VCaP (cell line): Measurements from ENCODE around the gene STAC2.

Source experiments
- H3K27ac ChIP-seq: fragments of 450-650 bp; 2 replicates; pipeline ENCODE4 v1.5.1; 2017
- TF ChIP-seq, protein P1 (sequence below): fragments of 450-650 bp; conservative IDR thresholded peaks from 2 replicates; pipeline ENCODE4 v1.5.1; 2017; ENCODE audit warnings: mild to moderate bottlenecking, moderate library complexity

Gene STAC2

DNA sequence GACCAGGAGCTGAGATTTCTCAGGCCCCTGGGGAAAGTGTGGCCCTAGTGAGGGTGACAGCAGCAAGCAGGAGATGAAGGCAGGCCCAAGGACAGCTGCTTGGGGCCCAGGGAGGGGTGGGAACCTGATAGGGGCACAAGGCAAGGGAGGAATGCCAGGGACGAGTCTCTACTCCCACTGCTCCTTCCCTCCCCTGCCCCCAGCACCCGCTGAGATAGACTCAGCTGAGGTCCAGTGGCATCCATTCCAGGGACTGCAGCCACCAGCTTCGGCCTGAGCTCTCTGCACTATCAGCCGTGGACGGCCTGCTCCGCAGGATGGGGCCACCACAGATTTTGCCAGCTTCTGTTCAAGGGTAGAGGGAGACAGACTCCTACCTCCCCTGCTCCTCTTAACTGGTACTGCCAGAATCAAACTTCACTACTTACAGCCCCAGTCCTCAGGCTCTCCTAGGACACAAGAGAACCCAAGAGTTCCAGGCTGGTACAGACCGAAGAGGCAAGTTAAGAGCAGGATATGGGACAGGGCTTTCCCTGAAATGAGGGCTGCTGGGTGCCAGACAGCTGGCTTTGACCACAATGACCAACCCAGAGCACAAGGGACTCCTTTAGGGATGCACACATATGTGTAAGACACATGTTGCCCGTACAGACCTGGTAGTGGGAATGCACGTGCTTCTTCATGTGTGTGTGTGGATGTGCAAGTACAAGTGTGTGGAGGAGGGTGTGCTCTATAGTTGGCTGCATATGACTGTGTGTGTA, 33.8 kb downstream of the STAC2 start:
- no peak overlapping the region for H3K27ac ChIP-seq
- TF ChIP-seq, protein P1, sequence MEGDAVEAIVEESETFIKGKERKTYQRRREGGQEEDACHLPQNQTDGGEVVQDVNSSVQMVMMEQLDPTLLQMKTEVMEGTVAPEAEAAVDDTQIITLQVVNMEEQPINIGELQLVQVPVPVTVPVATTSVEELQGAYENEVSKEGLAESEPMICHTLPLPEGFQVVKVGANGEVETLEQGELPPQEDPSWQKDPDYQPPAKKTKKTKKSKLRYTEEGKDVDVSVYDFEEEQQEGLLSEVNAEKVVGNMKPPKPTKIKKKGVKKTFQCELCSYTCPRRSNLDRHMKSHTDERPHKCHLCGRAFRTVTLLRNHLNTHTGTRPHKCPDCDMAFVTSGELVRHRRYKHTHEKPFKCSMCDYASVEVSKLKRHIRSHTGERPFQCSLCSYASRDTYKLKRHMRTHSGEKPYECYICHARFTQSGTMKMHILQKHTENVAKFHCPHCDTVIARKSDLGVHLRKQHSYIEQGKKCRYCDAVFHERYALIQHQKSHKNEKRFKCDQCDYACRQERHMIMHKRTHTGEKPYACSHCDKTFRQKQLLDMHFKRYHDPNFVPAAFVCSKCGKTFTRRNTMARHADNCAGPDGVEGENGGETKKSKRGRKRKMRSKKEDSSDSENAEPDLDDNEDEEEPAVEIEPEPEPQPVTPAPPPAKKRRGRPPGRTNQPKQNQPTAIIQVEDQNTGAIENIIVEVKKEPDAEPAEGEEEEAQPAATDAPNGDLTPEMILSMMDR, result no peak

DNA sequence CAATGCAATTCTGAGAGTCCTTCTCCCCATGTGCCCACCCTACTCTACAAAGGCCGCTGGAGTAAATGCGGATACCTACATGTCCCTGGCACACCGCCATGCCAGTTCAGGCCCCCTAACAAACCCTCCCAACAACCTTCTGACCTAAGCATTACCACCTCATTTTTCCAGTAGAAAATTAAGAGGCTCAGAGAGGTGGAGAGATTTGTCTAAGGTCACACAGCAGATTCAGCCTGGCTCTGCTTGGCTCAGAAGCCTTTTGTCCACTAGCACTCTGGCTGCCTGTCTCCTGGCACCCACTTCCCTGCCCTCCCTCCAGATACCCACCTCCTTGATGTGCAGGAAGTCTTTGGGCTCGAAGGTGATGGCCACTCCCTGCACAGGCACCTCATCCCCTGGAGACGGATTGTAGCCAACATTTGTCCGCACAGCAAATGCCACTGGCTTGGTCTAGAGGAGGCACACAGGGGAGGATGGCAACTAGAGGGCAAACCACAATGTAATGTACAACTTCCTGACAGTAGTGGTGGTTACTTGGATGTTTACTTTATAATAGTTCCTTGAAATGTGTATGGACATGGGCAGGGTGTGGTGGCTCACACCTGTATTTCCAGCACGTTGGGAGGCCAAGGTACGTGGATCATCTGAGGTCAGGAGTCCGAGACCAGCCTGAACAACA, 38.5 kb downstream of the STAC2 start:
- TF ChIP-seq, protein P1, result no peak
- H3K27ac ChIP-seq, result no peak overlapping the region

DNA sequence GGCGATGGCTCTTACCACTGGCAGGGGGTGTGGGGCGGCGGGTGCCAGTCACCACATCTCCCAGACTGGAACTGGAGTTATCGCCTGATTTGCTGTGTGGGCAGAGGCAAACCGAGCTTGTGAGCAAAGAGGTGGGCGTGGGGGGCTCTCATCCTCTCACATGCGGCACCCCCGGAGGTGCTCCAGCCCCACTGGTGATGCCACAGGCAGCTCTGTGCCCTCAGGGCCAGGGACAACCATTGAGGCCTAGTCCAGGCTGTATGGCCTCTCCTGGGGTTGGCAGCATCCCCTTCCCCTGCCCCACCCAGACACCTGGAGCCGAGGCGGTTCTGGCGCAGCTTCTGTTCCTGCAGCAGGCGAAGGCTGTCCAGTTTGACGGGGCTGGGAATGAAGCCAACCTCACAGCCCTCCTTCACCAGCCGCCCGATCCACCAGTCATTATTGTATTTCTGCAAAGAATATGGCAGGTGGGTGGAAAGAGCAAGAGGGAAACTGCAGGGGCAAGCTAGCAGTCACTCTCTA, 39.2 kb downstream of the STAC2 start:
- TF ChIP-seq, protein P1, result no peak
- H3K27ac ChIP-seq, result no peak overlapping the region

DNA sequence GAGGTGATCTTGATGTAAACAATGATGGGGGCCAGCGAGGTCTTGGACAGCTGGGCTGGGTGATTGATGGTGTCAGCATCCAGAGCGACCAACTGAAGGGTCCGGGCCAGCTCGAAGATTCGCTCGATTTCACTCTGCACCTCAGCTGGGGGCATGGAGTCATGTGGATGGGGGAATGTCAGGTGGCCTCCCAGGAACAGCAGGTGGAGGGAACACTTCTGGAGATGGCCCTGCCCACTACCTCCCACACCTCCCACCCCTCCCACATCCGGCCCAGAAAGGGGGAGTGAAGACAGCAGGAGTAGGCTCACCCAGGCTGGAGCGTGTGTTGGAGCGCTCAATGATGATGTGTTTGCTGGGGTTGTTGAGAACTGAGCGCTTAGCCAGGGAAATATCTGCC, 42.0 kb downstream of the STAC2 start:
- TF ChIP-seq, protein P1, result no peak
- no peak overlapping the region for H3K27ac ChIP-seq

DNA sequence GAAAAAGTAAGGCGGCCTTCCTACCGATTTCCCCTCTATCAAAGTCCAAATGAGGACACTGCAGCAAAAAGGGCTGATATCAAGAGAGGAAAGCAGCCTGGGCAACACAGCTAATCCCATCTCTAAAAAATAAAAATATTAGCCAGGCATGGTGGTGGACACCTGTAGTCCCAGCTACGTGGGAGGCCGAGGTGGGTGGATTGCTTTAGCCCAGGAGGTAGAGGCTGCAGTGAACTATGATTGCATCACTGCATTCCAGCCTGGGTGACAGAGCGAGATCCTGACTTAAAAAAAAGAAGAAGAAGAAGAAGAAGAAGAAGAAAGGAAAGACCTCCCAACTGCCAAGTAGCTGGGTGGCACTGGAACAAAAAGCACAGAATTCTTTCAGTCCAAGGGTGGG, 42.7 kb downstream of the STAC2 start:
- TF ChIP-seq, protein P1, result no peak
- no peak overlapping the region for H3K27ac ChIP-seq

DNA sequence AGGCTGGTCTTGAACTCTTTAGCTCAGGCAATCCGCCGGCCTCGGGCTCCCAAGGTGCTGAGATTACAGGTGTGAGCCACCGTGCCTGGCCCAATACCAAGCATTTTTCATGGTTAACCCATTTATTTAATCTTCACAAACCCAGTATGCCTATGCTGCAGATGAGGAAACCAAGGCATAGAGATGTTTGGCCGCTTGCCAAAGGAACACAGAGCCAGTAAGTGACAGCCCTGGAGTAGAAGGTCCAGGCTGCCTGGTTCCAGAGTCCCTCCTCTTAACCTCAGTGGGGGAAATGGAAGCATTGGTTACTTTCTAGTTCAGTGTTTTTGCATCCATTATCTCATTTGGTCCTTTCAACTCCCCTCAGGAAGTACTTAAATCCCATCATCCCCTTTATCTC, 44.4 kb downstream of the STAC2 start:
- no peak overlapping the region for H3K27ac ChIP-seq
- TF ChIP-seq, protein P1, result no peak

DNA sequence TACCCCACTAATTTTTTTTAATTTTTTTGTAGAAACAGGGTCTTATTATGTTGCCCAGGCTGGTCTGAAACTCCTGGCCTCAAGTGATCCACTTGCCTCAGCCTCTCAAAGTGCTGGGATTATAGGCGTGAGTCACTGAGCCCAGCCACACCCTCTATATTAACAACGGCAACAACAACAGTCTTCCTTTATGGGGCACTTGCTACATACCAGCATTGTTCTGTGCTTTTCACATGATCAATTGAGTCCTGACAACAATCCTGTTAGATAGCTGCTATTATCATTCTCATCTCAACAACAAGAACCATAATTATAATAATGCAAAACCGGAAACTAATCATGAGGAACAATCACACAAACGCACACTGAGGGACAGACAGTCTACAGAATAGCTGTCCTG, 47.2 kb downstream of the STAC2 start:
- H3K27ac ChIP-seq, result no peak overlapping the region
- TF ChIP-seq, protein P1, result no peak
